Neural progenitor cell (in vitro differentiated cells): ENCODE data around the gene OR51B6. TPM values are rescaled to one million over a fixed set of nuclear protein-coding genes. Genes with fewer than 3 reads are reported as not detected.

Experiments
- DNase-seq: peaks from one replicate; pipeline ENCODE4 v3.0.0-alpha.2; 2016; ENCODE audit warnings: low spot score
- H2AFZ ChIP-seq: fragments of 200-600 bp; sonication (generic); replicated peaks from 2 replicates; pipeline ENCODE4 v1.6.1; 2016; ENCODE audit warnings: antibody characterized with exemption
- H3F3A ChIP-seq: fragments of 200-600 bp; sonication (generic); 2 replicates; pipeline ENCODE4 v1.6.1; 2016; ENCODE audit warnings: antibody characterized with exemption, low read depth
- H3K27ac ChIP-seq: fragments of 200-600 bp; sonication (generic); 2 replicates; pipeline ENCODE4 v1.5.1; 2016; ENCODE audit warnings: mild to moderate bottlenecking
- H3K27me3 ChIP-seq: fragments of 200-600 bp; sonication (generic); 2 replicates; pipeline ENCODE4 v1.6.1; 2016; ENCODE audit warnings: mild to moderate bottlenecking, moderate library complexity
- H3K36me3 ChIP-seq: fragments of 200-600 bp; sonication (generic); 2 replicates; pipeline ENCODE4 v1.5.1; 2016
- H3K4me1 ChIP-seq: fragments of 200-600 bp; sonication (generic); 2 replicates; pipeline ENCODE4 v1.6.1; 2016; ENCODE audit warnings: mixed run types
- H3K4me2 ChIP-seq: fragments of 200-600 bp; sonication (generic); 2 replicates; pipeline ENCODE4 v1.6.1; 2016
- H3K4me3 ChIP-seq: fragments of 200-600 bp; sonication (generic); 2 replicates; pipeline ENCODE4 v1.5.1; 2016
- H3K79me2 ChIP-seq: fragments of 200-600 bp; sonication (generic); 2 replicates; pipeline ENCODE4 v1.6.1; 2016; ENCODE audit warnings: low read depth
- H3K9ac ChIP-seq: fragments of 200-600 bp; sonication (generic); 2 replicates; pipeline ENCODE4 v1.6.1; 2016
- H3K9me3 ChIP-seq: fragments of 200-600 bp; sonication (generic); 2 replicates; pipeline ENCODE4 v1.5.1; 2016; ENCODE audit warnings: low read depth
- H4K20me1 ChIP-seq: fragments of 200-600 bp; sonication (generic); 2 replicates; pipeline ENCODE4 v1.6.1; 2016; ENCODE audit warnings: low read depth
- H3K27ac Mint-ChIP-seq: 3 replicates; pipeline ENCODE4 v1.8.0; 2021; ENCODE audit warnings: mixed read lengths
- H3K27me3 Mint-ChIP-seq: 2 replicates; pipeline ENCODE4 v1.8.0; 2022; ENCODE audit warnings: low read depth, mild to moderate bottlenecking, inconsistent platforms, moderate library complexity, mixed read lengths; ENCODE audit not compliant: insufficient read depth
- H3K36me3 Mint-ChIP-seq: 3 replicates; pipeline ENCODE4 v1.8.0; 2021; ENCODE audit warnings: mixed read lengths
- H3K4me1 Mint-ChIP-seq: 3 replicates; pipeline ENCODE4 v1.8.0; 2021; ENCODE audit warnings: mixed read lengths
- H3K4me3 Mint-ChIP-seq: 3 replicates; pipeline ENCODE4 v1.8.0; 2021; ENCODE audit warnings: mild to moderate bottlenecking, moderate library complexity, mixed read lengths
- H3K9me3 Mint-ChIP-seq: 3 replicates; pipeline ENCODE4 v1.8.0; 2020; ENCODE audit warnings: mixed read lengths
- EZH2 ChIP-seq: fragments of 200-600 bp; sonication (generic); IDR thresholded peaks from 2 replicates; pipeline ENCODE4 v1.6.1; 2017; ENCODE audit warnings: antibody characterized with exemption, mild to moderate bottlenecking, moderate library complexity
- EZH2phosphoT487 ChIP-seq: fragments of 200-600 bp; sonication (generic); IDR thresholded peaks from 2 replicates; pipeline ENCODE4 v1.6.1; 2017; ENCODE audit warnings: antibody characterized with exemption
- total RNA-seq: library from RNA; depleted of rRNA; stranded (reverse); fragments of >200 nt; gene quantifications from 2 replicates; pipeline ENCODE4 v1.2.3, GENCODE V29; 2015; ENCODE audit warnings: low replicate concordance
- TF ChIP-seq, protein P1 (sequence below): fragments of 200-600 bp; sonication (generic); IDR thresholded peaks from 2 replicates; pipeline ENCODE4 v1.5.1; 2017; ENCODE audit warnings: antibody characterized with exemption, mild to moderate bottlenecking

The OR51B6 gene
- total RNA-seq, 1 donor from 2014 or later, result not detected

GRCh38 chr11:5366856-5367255, 15.5 kb downstream of the OR51B6 start:
- Histone ChIP-seq H3K36me3 (no peaks in the 10 kb centered on the region), H3K27ac (no peak overlapping the region), H3K27me3 (no peaks in the 10 kb centered on the region), H3K4me2 (no peak overlapping the region), H3K9me3 (no peaks in the 10 kb centered on the region), H4K20me1 (no peaks in the 10 kb centered on the region), H2AFZ (no peak overlapping the region), H3F3A (no peaks in the 10 kb centered on the region), H3K4me3 (no peak overlapping the region), H3K4me1 (no peaks in the 10 kb centered on the region), H3K79me2 (no peaks in the 10 kb centered on the region), H3K9ac (no peak overlapping the region)
- Mint-ChIP-seq H3K4me1 (no peaks in the 10 kb centered on the region), H3K27ac (no peak overlapping the region), H3K4me3 (no peak overlapping the region), H3K27me3 (peaks cover 2% of the 10 kb centered on the region), H3K9me3 (no peaks in the 10 kb centered on the region), H3K36me3 (no peaks in the 10 kb centered on the region)
- TF ChIP-seq EZH2phosphoT487 (no peak), EZH2 (no peak)
- TF ChIP-seq, protein P1, sequence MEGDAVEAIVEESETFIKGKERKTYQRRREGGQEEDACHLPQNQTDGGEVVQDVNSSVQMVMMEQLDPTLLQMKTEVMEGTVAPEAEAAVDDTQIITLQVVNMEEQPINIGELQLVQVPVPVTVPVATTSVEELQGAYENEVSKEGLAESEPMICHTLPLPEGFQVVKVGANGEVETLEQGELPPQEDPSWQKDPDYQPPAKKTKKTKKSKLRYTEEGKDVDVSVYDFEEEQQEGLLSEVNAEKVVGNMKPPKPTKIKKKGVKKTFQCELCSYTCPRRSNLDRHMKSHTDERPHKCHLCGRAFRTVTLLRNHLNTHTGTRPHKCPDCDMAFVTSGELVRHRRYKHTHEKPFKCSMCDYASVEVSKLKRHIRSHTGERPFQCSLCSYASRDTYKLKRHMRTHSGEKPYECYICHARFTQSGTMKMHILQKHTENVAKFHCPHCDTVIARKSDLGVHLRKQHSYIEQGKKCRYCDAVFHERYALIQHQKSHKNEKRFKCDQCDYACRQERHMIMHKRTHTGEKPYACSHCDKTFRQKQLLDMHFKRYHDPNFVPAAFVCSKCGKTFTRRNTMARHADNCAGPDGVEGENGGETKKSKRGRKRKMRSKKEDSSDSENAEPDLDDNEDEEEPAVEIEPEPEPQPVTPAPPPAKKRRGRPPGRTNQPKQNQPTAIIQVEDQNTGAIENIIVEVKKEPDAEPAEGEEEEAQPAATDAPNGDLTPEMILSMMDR, result no peak
- DNase-seq, result no peak

GRCh38 chr11:5367448-5368074, 16.3 kb downstream of the OR51B6 start:
- Histone ChIP-seq H3K4me1 (no peaks in the 10 kb centered on the region), H3K4me2 (no peak overlapping the region), H3K9me3 (no peaks in the 10 kb centered on the region), H3K27ac (no peak overlapping the region), H4K20me1 (no peaks in the 10 kb centered on the region), H2AFZ (no peak overlapping the region), H3K79me2 (no peaks in the 10 kb centered on the region), H3K36me3 (no peaks in the 10 kb centered on the region), H3F3A (no peaks in the 10 kb centered on the region), H3K9ac (no peak overlapping the region), H3K27me3 (no peaks in the 10 kb centered on the region), H3K4me3 (no peak overlapping the region)
- Mint-ChIP-seq H3K27me3 (peaks cover 2% of the 10 kb centered on the region), H3K4me3 (no peak overlapping the region), H3K4me1 (no peaks in the 10 kb centered on the region), H3K9me3 (peaks cover under 1% of the 10 kb centered on the region), H3K36me3 (no peaks in the 10 kb centered on the region), H3K27ac (no peak overlapping the region)
- no peak for DNase-seq
- TF ChIP-seq EZH2 (no peak), EZH2phosphoT487 (no peak)
- TF ChIP-seq, protein P1, result no peak

DNA sequence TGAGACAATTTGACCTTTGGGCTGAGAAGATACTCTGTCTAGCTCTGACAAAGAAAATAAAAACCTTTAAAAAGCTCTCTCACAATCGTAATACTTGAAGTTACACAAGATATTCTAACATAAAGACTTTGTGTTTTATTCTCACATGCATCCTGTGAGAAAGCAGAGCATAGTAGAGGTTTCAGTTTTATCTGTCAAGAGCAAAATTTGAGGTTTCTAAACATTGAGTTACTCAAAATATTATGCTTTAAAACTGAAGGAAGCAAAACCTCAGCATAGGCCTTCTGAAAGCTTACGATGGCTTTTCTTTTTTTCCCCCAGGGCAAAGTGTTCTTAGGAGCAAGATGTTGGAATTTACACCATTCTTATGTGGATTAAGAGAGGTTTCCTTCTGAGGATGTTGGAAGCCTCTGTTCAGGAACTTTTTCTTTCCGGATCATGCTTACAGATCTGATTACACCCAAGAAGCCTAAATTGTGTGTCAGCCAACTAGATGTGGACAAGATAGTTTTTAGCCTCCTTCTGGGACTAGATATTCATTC, 17.3 kb downstream of the OR51B6 start:
- Histone ChIP-seq H3K9me3 (no peaks in the 10 kb centered on the region), H4K20me1 (no peaks in the 10 kb centered on the region), H3K4me1 (no peaks in the 10 kb centered on the region), H3K9ac (no peak overlapping the region), H3K4me3 (no peak overlapping the region), H3K4me2 (no peak overlapping the region), H2AFZ (peak overlapping the region; percentile 17), H3F3A (no peaks in the 10 kb centered on the region), H3K27me3 (no peaks in the 10 kb centered on the region), H3K36me3 (no peaks in the 10 kb centered on the region), H3K27ac (no peak overlapping the region), H3K79me2 (no peaks in the 10 kb centered on the region)
- Mint-ChIP-seq H3K36me3 (no peaks in the 10 kb centered on the region), H3K27me3 (peaks cover 2% of the 10 kb centered on the region), H3K9me3 (peaks cover 8% of the 10 kb centered on the region), H3K27ac (no peak overlapping the region), H3K4me3 (no peak overlapping the region), H3K4me1 (no peaks in the 10 kb centered on the region)
- no peak for TF ChIP-seq EZH2
- no peak for TF ChIP-seq EZH2phosphoT487
- DNase-seq, result no peak

DNA sequence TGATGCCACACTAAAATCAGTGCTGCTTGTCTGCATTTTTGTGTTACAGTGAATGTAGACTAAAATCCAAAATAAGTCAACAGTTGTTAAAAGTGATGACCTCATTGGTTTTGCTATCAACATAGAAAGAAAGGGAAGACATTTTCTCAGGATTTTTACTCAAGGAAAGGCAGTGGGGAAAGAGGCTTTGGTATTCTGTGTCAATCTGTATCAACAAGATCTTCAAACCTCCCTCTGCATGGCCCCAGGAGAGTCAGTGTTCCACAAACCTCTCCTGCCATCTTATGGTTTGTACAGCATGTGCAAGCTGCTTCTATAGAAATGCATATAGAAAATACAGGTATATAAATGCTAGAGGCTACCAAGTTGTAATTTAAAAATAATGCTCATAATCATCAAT, 18.5 kb downstream of the OR51B6 start:
- Mint-ChIP-seq H3K9me3 (peaks cover 8% of the 10 kb centered on the region), H3K4me1 (no peaks in the 10 kb centered on the region), H3K27me3 (peaks cover 2% of the 10 kb centered on the region), H3K4me3 (no peak overlapping the region), H3K27ac (no peak overlapping the region), H3K36me3 (no peaks in the 10 kb centered on the region)
- no peaks in the 10 kb centered on the region for H3K27me3 ChIP-seq
- H3K9me3 ChIP-seq, result no peaks in the 10 kb centered on the region
- no peaks in the 10 kb centered on the region for H3K36me3 ChIP-seq
- H2AFZ ChIP-seq, result no peak overlapping the region
- DNase-seq, result peak; percentile 36
- H3K27ac ChIP-seq, result no peak overlapping the region
- TF ChIP-seq EZH2phosphoT487 (no peak), EZH2 (no peak)
- TF ChIP-seq, protein P1, result peak; percentile 45
- H3K4me3 ChIP-seq, result no peak overlapping the region
- no peaks in the 10 kb centered on the region for H3K4me1 ChIP-seq
- no peak overlapping the region for H3K4me2 ChIP-seq
- no peak overlapping the region for H3K9ac ChIP-seq
- no peaks in the 10 kb centered on the region for H4K20me1 ChIP-seq
- H3K79me2 ChIP-seq, result no peaks in the 10 kb centered on the region
- no peaks in the 10 kb centered on the region for H3F3A ChIP-seq
